ENCODE results near the gene NRSN2.
"Not testable (repeated sequence)": the region's sequence is repeated elsewhere in the genome, so short reads cannot be mapped to it uniquely, and the experiment has no call there.

The NRSN2 gene

DNA sequence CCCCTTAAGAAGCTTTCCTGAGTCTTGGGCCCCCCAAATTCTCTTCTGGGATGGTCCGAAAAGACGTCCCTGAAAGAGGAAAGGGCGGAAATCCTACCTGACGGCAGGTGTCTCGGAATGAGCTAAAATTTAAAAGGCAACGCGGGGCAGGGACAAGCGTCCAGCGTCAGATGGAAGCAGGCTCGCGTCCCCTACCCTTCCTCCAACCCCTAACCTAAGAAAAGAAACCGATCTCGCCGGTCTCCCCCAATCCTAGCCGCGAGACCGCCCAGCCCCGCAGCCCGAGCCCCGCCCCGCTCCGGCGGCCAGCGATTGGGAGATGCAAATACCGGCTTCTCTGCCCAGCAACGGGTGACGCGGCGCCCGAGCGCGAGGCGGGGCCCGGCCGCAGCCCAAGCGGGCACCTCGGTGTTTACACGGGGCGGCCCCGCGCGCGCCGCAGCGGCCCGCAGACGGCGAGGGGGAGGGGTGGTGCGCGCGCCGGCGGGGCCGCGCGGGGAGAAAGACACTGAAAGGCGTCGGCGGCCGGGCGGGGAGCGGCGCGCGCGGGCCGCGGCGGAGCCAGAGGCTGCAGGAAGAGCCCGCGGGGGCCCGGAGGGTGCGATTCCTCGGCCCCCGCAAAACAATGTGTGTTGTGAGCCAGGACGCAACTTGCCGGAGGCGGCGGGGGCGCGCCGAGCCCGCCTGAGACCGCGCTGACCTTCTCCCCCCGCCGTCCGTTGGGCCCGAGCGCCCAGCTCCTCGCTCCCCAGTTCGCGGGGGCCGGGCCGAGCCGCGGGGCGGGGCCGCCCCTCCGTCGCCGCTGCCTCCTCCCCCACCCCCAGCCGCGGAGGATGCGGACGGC is 21.6 kb upstream of the NRSN2 start, which contains the start of gene SOX12:
TSS of gene SOX12 (plus strand) at position 508 of the 844 bp plus-strand sequence. CDS start 373 bp downstream, outside the sequence.
- peak; percentile 88 to 93 for DNase-seq

DNA sequence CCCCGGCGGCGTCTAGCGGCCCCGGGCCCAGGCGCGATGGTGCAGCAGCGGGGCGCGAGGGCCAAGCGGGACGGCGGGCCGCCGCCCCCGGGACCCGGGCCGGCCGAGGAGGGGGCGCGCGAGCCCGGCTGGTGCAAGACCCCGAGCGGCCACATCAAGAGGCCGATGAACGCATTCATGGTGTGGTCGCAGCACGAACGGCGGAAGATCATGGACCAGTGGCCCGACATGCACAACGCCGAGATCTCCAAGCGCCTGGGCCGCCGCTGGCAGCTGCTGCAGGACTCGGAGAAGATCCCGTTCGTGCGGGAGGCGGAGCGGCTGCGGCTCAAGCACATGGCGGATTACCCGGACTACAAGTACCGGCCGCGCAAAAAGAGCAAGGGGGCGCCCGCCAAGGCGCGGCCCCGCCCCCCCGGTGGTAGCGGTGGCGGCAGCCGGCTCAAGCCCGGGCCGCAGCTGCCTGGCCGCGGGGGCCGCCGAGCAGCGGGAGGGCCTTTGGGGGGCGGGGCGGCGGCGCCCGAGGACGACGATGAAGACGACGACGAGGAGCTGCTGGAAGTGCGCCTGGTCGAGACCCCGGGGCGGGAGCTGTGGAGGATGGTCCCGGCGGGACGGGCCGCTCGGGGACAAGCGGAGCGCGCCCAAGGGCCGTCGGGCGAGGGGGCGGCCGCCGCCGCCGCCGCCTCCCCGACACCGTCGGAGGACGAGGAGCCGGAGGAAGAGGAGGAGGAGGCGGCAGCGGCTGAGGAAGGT is 20.8 kb upstream of the NRSN2 start:
- DNase-seq: peak in 1 of 2 donors; percentile 34

- no peak for DNase-seq
Observed at GRCh38 chr20:326645-327185, 20.2 kb upstream of the NRSN2 start.

DNA sequence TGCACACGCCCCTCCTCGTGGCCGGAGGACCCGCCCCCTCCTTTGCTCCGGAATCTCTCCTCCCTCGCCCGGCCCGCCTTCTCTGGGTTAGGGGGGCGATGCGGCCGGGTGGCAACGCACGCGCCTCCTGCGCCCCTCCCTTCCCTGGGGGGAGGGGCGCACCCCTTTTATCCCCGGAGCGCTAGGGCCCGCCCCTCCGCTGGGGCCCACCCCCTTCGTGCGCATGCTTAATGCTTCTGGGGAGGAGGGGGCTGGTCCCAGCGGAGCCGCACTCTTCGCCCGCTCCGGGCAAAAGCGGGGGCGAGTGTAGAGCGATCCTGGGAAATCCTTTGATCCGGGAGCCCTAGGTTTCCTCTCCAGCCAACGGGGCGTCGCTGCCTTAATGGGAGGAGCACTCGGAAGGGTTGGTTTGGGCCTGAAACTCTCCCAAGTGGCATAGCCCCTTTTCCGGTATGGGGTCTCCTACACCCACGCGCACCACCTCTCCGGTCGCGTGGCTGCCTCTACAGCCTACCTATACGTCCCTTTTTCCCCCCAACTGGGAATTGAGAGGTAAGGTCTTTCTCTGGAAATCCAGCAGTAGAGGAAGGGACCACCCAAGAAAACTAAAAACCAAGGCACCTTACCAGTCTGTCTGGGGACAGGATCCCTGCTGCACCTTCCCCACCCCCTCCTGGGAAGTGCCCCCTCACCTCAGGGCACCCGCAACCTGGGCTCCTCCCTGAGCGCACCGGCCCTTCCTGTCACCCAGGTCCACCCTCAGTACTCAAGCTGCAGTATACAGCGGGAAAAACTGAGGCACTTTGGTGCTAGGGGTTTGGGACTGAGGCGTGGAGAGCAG is 19.5 kb upstream of the NRSN2 start:
- DNase-seq: peak in 1 of 2 donors; percentile 42

GRCh38 chr20:328027-328974 is 18.6 kb upstream of the NRSN2 start:
- no peak for DNase-seq

GRCh38 chr20:328975-329695 is 17.8 kb upstream of the NRSN2 start:
- DNase-seq: no peak

DNA sequence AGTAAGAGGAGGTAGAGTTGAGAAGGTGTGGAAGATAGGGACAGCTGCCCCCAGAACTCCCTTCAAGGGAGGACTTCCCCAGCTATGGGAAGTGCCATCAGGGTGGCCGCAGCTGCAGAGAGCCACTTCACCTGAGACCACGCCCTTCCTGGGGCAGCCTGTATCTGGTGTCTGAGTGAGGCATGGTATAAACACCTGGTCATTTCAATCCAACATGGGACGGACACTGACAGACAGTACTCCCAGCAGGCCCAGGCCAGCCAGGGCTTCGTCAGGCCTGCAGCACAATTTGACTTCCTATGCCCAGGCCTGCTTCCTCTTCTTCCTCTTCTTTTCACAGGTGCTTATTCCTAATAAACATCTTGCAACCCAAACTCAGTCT is 17.1 kb upstream of the NRSN2 start:
- DNase-seq: no peak

DNA sequence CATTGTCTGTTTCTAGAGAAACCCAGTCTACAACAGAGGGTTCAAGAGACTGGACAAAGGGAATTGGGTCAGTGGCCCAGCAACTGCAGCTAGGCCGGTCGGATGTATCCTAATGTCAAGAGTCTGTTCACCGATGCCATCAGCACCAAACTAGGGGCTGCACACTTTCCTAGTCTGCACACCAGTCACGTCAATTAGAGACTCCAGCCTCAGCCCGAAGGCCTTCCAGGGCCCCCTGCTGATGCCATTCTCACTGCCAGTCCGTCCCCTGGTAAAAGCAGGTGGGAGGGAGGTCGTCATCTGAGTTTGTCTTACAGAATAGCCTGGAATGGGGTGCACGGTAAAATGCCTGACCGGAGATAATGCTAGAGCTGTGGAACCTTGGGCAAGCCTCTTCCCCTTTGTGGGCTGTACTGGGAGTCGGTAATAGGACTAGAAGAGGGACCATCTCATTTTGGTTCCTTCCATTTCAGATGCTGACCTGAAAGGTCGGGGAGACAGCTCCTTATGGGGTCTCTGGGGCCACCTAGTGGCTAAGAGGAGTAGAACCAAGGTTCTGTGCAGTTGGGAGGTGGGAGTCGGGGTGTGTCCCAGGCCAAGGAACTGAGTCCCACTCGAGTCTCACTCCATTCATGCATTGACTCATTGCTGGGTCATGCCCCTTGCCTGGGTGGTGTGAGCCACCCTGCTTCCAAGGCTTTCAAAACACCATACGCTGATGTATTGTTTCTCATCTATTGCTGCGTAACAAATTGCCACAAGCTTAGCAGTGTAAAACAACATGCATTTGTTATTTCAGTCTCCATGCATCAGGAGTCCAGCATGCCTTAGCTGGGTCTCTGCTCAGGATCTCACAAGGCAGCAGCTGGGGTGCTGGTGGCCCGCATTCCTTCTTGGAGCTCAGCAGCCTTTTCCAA is 16.4 kb upstream of the NRSN2 start:
- peak; percentile 93 to 95 for DNase-seq

GRCh38 chr20:334578-334977 is 12.3 kb upstream of the NRSN2 start:
- no peak for DNase-seq

DNA sequence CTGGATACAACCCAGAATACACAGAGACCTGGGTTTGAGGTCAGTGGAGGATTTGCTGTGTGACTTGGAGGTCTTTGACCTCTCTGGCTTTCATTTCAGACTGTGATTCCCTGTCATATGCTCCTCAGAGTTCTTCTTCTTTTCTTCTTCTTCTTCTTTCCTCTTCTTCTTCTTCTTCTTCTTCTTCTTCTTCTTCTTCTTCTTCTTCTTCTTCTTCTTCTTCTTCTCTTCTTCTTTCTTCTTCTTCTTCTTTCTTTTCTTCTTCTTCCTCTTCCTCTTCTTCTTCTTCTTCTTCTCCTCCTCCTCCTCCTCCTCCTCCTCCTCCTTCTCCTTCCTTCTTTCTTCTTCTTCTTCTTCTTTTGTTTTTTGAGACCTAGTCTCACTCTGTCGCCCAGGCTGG is 10.9 kb upstream of the NRSN2 start:
- DNase-seq: not testable (repeated sequence)

- DNase-seq: peak; percentile 72 to 84
Observed at GRCh38 chr20:341682-342081, 5.2 kb upstream of the NRSN2 start.

DNA sequence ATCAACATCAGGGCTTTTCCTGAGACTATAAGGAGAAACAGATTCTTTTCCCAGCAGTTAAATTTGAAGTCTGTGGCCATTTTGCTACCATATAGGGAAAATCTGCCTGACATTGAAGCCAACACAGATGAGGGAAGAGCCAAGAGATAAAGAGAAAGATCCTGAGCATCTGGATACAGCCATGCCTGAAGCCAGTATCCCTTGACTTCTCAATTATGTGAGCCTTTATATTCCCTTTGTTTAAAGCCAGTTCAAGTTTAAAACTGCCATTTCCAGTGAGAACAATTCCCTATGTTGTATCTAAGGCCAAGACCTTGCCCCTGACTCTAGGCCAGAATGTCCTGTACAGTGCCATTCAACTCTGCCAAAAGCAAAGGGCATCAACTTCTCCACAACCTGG is 3.8 kb upstream of the NRSN2 start:
- no peak for DNase-seq

DNA sequence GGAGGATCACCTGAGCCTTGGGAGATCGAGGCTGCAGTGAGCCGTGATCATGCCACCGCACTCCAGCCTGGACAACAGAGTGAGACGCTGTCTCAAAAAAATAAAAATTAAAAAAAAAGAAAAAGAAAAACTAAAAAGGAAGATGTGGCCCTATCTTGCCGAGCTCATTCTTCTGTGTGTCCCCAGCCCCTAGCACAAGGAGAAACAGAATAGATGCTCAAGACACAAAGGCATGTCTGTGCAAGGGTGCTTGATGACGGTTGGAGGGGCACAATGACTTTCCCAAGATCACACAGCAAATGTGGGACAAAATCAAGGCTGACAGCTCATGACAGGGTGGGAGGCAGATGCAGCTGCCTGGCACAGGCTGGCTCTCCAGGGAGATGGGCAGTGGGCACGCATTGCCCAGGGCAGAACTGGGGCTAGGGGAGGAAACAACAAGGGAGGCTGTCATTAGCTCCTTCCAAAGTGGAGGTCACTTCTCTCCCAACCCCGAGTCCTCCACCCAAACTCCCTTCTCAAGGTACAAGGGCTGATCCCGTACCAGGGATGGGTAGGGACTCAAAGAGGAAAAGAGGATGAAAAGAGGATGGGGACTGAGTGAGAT is 775 bp upstream of the NRSN2 start:
- no peak for DNase-seq

- DNase-seq: no peak
Observed at GRCh38 chr20:347317-347639, 367 bp downstream of the NRSN2 start.

DNA sequence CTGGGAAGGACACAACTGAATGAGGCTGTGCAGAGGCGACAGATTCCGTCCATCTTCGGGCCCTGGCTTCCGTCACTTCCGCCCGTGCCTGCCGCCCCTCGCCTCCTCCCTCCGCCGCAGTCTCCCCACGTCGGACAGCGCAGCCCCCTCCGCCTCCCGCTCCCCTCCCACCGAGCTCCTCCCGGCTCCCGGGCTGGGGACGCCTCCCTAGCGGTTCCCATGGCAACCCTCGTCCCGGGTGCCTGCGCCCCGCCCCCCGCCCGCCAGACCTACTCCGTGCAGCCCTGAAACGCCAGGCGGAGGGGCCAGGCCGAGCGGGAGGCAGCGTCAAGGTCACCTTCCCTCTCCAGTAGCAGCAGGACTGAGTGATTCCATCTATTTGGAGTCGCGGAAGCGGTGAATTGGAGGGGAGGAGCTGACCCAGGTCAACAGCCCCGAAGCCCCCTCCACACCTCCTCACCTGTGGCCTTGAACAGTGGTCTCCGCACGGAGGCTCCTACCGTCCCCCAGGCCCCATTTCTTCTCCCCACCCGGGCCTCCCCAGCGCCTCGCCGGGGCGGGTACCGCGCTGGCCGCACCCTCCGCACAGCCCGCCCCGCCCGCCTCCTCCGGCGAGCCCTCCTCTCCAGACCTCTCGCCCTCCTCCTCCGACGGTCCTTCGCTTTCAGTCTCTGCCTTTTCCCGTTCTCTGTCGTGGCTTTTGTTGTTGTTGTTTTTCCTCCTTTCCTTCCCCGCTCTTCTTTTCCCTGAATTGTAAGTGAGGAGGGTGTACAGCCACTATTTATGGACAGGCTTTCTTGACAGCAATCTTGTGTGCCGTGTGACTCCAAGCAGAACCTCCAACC is 951 bp downstream of the NRSN2 start:
- DNase-seq: peak; percentile 58 to 64

DNA sequence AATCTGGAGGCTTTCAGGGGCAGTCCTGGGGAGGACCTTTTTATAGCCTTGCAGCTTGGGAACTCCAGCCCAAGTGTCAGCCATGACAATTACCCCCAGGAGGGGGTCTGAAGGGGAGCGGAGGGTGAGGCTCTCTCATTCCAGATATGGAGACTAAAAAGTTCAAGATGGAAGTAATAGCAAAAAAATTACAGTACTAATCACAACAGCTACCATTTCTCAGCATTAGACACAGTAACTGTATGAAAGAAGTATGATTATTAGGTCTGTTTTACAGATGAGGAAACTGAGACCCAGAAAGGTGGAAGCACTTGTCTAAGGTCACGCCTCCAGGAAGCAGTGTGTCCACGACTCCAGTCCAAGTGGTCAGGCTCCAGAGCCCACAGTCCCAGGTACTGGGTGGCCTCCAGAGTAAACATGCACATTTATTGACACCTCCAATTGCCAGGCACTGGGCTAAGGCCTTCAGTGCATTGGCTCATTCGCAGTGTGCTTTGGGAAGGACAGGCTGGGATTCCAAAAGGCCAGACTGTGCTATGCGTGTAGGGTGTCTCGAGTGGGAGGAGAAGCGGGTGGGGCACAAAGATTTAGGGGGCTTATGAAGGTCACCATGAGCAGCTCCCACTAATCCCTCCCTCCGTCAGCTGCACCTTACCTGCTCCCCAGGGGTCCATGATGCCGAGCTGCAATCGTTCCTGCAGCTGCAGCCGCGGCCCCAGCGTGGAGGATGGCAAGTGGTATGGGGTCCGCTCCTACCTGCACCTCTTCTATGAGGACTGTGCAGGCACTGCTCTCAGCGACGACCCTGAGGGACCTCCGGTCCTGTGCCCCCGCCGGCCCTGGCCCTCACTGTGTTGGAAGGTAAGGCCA is 2.3 kb downstream of the NRSN2 start:
- DNase-seq: no peak

GRCh38 chr20:353166-353565 is 6.3 kb downstream of the NRSN2 start:
- no peak for DNase-seq

Measured in inflammatory macrophage (primary cell).